Measurements from ENCODE around the gene TRIO.

DNA sequence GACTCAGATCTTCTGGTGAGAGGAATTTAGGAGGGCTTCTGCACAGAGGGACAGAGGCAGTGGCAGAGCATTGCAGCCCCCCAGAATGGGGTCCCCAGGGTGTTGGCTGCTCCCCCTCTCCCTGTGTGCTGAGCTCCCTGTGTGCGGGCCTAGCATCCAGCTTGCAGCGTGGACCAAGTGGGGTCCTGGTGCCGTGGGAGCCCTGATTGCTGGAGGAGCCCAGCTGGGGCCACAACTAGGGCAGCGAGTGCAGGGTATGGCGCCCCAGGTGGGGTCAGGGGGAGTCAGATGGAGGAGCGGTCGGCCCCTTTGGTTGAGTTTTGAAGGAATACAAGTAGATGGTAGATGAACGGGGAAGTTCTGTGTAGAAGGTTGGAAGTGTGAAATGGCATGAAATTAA lies 66.7 kb downstream of the TRIO start:
- TF ChIP-seq POLR2AphosphoS5 (IDR thresholded peaks at IDR 0.05) (no peak), POLR2A (IDR thresholded peaks at IDR 0.05) (no peak)
- TF ChIP-seq, protein P1, sequence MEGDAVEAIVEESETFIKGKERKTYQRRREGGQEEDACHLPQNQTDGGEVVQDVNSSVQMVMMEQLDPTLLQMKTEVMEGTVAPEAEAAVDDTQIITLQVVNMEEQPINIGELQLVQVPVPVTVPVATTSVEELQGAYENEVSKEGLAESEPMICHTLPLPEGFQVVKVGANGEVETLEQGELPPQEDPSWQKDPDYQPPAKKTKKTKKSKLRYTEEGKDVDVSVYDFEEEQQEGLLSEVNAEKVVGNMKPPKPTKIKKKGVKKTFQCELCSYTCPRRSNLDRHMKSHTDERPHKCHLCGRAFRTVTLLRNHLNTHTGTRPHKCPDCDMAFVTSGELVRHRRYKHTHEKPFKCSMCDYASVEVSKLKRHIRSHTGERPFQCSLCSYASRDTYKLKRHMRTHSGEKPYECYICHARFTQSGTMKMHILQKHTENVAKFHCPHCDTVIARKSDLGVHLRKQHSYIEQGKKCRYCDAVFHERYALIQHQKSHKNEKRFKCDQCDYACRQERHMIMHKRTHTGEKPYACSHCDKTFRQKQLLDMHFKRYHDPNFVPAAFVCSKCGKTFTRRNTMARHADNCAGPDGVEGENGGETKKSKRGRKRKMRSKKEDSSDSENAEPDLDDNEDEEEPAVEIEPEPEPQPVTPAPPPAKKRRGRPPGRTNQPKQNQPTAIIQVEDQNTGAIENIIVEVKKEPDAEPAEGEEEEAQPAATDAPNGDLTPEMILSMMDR (IDR thresholded peaks at IDR 0.05): no peak

All from transverse colon (tissue), 4 donors.